HEK293 (cell line): ENCODE data around the gene IFT27.

Experiments
- CTCF ChIA-PET: fragments of 350-600 bp; formaldehyde crosslinking; extraction: SDS; loops from one replicate; lab custom pipeline; 2021; ENCODE audit warnings: antibody characterized with exemption; lab: Yijun Ruan, JAX
- POLR2A ChIA-PET: fragments of 300-600 bp; formaldehyde crosslinking; extraction: SDS; loops from one replicate; lab custom pipeline; 2020; ENCODE audit warnings: antibody characterized with exemption, inconsistent platforms; lab: Yijun Ruan, JAX
- H3K27ac ChIP-seq: fragments of 200-500 bp; sonication (Bioruptor generic); 2 replicates; pipeline ENCODE4 v1.5.1; 2014; ENCODE audit warnings: low read depth, low read length, control low read depth, inconsistent platforms; ENCODE audit errors: extremely low read depth
- H3K36me3 ChIP-seq, 2 experiments: fragments of 200-500 bp in 1 of 2; sonication (Bioruptor generic) in 1 of 2; 1 replicate in 1 of 2; 2 replicates in 1 of 2; pipeline ENCODE4 v1.5.1; 2014 to 2017; ENCODE audit warnings: inconsistent platforms in 2 of 2, low read length in 2 of 2; ENCODE audit not compliant: control insufficient read depth in 2 of 2, insufficient read depth in 1 of 2
- H3K4me1 ChIP-seq: fragments of 200-500 bp; sonication (Bioruptor generic); 2 replicates; pipeline ENCODE4 v1.5.1; 2014; ENCODE audit warnings: mild to moderate bottlenecking, low read length, inconsistent platforms; ENCODE audit not compliant: control insufficient read depth, insufficient read depth
- H3K4me3 ChIP-seq: 2 replicates; pipeline ENCODE4 v1.5.1; 2011; ENCODE audit warnings: low read depth, mild to moderate bottlenecking, control low read depth, low read length, moderate library complexity
- H3K9me3 ChIP-seq: fragments of 200-500 bp; sonication (Bioruptor generic); 2 replicates; pipeline ENCODE4 v1.5.1; 2014; ENCODE audit warnings: low read depth, low read length, inconsistent platforms; ENCODE audit not compliant: control insufficient read depth, insufficient read depth
- KLF8 ChIP-seq: fragments of 450-650 bp; formaldehyde crosslinking; IDR thresholded peaks from 2 replicates; pipeline ENCODE4 v1.5.1; 2016; ENCODE audit warnings: missing biosample characterization, missing genetic modification characterization
- KLF9 ChIP-seq: fragments of 450-650 bp; formaldehyde crosslinking; IDR thresholded peaks from 2 replicates; pipeline ENCODE4 v1.5.1; 2016; ENCODE audit warnings: missing biosample characterization, missing genetic modification characterization, low read depth
- SP2 ChIP-seq: fragments of 450-650 bp; formaldehyde crosslinking; IDR thresholded peaks from 2 replicates; pipeline ENCODE4 v1.5.1; 2016; ENCODE audit warnings: missing biosample characterization, missing genetic modification characterization
- WT1 ChIP-seq: fragments of 450-650 bp; formaldehyde crosslinking; IDR thresholded peaks from 2 replicates; pipeline ENCODE4 v1.5.1; 2016; ENCODE audit warnings: missing biosample characterization, missing genetic modification characterization
- ZBTB20 ChIP-seq: fragments of 450-650 bp; formaldehyde crosslinking; IDR thresholded peaks from 2 replicates; pipeline ENCODE4 v1.5.1; 2016; ENCODE audit warnings: missing biosample characterization, missing genetic modification characterization
- ZNF302 ChIP-seq: fragments of 450-650 bp; formaldehyde crosslinking; IDR thresholded peaks from 2 replicates; pipeline ENCODE4 v1.5.1; 2016; ENCODE audit warnings: missing biosample characterization, missing genetic modification characterization, low read depth
- ZNF324 ChIP-seq: fragments of 450-650 bp; formaldehyde crosslinking; IDR thresholded peaks from 2 replicates; pipeline ENCODE4 v1.5.1; 2016; ENCODE audit warnings: missing biosample characterization, missing genetic modification characterization
- ZNF510 ChIP-seq: fragments of 450-650 bp; formaldehyde crosslinking; IDR thresholded peaks from 2 replicates; pipeline ENCODE4 v1.5.1; 2018; ENCODE audit warnings: mild to moderate bottlenecking, missing genetic modification characterization, missing biosample characterization; ENCODE audit not compliant: insufficient replicate concordance
- ZNF585B ChIP-seq: fragments of 450-650 bp; formaldehyde crosslinking; IDR thresholded peaks from 2 replicates; pipeline ENCODE4 v1.5.1; 2016; ENCODE audit warnings: missing biosample characterization, missing genetic modification characterization
- ZNF600 ChIP-seq: fragments of 450-650 bp; formaldehyde crosslinking; IDR thresholded peaks from 2 replicates; pipeline ENCODE4 v1.5.1; 2016; ENCODE audit warnings: missing biosample characterization, missing genetic modification characterization
- ZNF639 ChIP-seq: fragments of 450-650 bp; formaldehyde crosslinking; IDR thresholded peaks from 2 replicates; pipeline ENCODE4 v1.5.1; 2016; ENCODE audit warnings: missing biosample characterization, missing genetic modification characterization
- ZSCAN4 ChIP-seq: fragments of 450-650 bp; formaldehyde crosslinking; IDR thresholded peaks from 2 replicates; pipeline ENCODE4 v1.5.1; 2017; ENCODE audit warnings: missing biosample characterization, missing genetic modification characterization
- TF ChIP-seq, protein P1 (sequence below): fragments of 450-650 bp; formaldehyde crosslinking; IDR thresholded peaks from 2 replicates; pipeline ENCODE4 v1.5.1; 2017; ENCODE audit warnings: missing biosample characterization, missing genetic modification characterization
- TF ChIP-seq, protein P2 (sequence below): fragments of 450-650 bp; formaldehyde crosslinking; IDR thresholded peaks from 2 replicates; pipeline ENCODE4 v1.5.0; 2017; ENCODE audit warnings: missing biosample characterization, missing genetic modification characterization, borderline replicate concordance
- TF ChIP-seq, protein P3 (sequence below): fragments of 450-650 bp; formaldehyde crosslinking; IDR thresholded peaks from 2 replicates; pipeline ENCODE4 v1.5.1; 2016; ENCODE audit warnings: missing biosample characterization, missing genetic modification characterization
- TF ChIP-seq, protein P4 (sequence below): fragments of 450-650 bp; formaldehyde crosslinking; IDR thresholded peaks from 2 replicates; pipeline ENCODE4 v1.5.1; 2016; ENCODE audit warnings: missing biosample characterization, missing genetic modification characterization

The IFT27 gene

DNA sequence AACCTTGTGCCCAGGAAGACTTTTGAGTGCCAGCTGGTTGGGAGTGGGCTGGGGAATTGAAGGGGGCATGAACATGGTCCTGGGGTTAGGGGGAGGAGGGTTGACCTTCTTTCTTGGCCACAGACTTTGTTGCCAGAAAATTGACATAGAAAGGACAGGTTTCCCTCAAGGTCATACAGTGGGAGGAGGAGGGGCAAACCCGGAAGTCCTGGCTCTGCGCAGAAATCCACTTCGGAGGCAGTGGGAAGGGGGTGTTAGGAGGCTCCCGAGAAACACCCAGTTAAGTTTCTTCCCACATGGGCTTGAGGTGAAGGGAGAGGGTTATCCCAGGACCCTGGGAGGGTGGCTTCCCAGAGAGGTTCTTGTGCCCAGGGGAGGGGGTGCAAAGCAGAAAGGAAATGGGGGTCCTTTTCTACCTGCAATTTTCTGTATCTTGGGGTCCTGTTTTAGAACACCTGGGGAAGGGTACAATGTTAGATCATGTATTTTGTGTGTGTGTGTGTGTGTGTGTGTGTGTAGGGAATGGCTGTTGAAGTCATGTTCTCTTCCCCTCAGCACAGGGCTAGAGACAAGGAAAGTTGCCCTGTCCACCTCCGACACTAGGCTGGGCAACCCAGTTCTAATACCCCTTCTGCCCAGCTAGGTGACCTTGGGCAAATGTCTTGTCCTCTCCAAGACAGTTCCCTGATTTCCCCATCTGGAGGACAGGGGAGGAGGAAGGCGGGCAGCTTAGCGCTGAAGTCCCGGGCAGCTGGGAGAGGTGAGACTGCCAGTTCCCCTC, 39.8 kb upstream of the IFT27 start (continued):
- TF ChIP-seq, protein P1, sequence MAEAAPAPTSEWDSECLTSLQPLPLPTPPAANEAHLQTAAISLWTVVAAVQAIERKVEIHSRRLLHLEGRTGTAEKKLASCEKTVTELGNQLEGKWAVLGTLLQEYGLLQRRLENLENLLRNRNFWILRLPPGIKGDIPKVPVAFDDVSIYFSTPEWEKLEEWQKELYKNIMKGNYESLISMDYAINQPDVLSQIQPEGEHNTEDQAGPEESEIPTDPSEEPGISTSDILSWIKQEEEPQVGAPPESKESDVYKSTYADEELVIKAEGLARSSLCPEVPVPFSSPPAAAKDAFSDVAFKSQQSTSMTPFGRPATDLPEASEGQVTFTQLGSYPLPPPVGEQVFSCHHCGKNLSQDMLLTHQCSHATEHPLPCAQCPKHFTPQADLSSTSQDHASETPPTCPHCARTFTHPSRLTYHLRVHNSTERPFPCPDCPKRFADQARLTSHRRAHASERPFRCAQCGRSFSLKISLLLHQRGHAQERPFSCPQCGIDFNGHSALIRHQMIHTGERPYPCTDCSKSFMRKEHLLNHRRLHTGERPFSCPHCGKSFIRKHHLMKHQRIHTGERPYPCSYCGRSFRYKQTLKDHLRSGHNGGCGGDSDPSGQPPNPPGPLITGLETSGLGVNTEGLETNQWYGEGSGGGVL (tag by site-specific recombination), result 0 out of 2 replicates have a peak, but pooled peaks have one; percentile 7
- TF ChIP-seq ZNF639 (tag by site-specific recombination), result no peak
- TF ChIP-seq ZSCAN4, result peak; percentile 66; the same call in 1 of the 2 replicates
- TF ChIP-seq SP2, result no peak
- TF ChIP-seq, protein P2, sequence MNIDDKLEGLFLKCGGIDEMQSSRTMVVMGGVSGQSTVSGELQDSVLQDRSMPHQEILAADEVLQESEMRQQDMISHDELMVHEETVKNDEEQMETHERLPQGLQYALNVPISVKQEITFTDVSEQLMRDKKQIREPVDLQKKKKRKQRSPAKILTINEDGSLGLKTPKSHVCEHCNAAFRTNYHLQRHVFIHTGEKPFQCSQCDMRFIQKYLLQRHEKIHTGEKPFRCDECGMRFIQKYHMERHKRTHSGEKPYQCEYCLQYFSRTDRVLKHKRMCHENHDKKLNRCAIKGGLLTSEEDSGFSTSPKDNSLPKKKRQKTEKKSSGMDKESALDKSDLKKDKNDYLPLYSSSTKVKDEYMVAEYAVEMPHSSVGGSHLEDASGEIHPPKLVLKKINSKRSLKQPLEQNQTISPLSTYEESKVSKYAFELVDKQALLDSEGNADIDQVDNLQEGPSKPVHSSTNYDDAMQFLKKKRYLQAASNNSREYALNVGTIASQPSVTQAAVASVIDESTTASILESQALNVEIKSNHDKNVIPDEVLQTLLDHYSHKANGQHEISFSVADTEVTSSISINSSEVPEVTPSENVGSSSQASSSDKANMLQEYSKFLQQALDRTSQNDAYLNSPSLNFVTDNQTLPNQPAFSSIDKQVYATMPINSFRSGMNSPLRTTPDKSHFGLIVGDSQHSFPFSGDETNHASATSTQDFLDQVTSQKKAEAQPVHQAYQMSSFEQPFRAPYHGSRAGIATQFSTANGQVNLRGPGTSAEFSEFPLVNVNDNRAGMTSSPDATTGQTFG, result no peak
- no peak for TF ChIP-seq WT1 (tag by site-specific recombination)

DNA sequence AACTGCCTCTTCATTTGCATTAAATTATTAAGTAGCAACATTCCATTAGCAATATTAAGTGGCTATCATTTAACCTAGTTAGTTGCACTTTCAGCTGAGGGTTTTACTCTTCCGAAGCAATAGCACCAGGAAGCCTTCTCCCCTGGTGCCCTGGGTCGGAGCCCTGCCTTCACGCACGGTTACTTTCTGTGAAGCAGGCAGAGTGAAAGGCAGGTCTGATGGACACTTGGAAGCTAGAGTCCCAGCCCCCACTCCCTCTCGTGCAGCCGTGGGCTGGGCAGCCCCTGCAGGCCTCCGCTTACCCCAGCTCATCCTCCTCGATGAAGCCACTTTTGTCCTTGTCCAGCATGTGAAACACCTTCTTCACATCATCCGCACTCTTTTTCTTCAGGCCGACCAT, 38.9 kb upstream of the IFT27 start:
- no peak overlapping the region for H3K27ac ChIP-seq
- ChIA-PET POLR2A (no interaction called here), CTCF (interaction anchor here (1.5 kb wide), 1 partner anchor 42 kb away, joined by 9 read pairs; no protein-coding TSS in a partner anchor)
- H3K36me3 ChIP-seq, result no peaks in the 10 kb centered on the region
- no peak for TF ChIP-seq ZNF600 (tag by site-specific recombination)
- no peak for TF ChIP-seq ZNF510
- no peak for TF ChIP-seq ZNF302
- TF ChIP-seq KLF9, result no peak
- TF ChIP-seq, protein P3, sequence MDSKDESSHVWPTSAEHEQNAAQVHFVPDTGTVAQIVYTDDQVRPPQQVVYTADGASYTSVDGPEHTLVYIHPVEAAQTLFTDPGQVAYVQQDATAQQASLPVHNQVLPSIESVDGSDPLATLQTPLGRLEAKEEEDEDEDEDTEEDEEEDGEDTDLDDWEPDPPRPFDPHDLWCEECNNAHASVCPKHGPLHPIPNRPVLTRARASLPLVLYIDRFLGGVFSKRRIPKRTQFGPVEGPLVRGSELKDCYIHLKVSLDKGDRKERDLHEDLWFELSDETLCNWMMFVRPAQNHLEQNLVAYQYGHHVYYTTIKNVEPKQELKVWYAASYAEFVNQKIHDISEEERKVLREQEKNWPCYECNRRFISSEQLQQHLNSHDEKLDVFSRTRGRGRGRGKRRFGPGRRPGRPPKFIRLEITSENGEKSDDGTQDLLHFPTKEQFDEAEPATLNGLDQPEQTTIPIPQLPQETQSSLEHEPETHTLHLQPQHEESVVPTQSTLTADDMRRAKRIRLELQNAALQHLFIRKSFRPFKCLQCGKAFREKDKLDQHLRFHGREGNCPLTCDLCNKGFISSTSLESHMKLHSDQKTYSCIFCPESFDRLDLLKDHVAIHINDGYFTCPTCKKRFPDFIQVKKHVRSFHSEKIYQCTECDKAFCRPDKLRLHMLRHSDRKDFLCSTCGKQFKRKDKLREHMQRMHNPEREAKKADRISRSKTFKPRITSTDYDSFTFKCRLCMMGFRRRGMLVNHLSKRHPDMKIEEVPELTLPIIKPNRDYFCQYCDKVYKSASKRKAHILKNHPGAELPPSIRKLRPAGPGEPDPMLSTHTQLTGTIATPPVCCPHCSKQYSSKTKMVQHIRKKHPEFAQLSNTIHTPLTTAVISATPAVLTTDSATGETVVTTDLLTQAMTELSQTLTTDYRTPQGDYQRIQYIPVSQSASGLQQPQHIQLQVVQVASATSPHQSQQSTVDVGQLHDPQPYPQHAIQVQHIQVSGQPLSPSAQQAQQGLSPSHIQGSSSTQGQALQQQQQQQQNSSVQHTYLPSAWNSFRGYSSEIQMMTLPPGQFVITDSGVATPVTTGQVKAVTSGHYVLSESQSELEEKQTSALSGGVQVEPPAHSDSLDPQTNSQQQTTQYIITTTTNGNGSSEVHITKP (tag by site-specific recombination), result no peak
- no peak for TF ChIP-seq ZBTB20 (tag by site-specific recombination)
- TF ChIP-seq, protein P4, sequence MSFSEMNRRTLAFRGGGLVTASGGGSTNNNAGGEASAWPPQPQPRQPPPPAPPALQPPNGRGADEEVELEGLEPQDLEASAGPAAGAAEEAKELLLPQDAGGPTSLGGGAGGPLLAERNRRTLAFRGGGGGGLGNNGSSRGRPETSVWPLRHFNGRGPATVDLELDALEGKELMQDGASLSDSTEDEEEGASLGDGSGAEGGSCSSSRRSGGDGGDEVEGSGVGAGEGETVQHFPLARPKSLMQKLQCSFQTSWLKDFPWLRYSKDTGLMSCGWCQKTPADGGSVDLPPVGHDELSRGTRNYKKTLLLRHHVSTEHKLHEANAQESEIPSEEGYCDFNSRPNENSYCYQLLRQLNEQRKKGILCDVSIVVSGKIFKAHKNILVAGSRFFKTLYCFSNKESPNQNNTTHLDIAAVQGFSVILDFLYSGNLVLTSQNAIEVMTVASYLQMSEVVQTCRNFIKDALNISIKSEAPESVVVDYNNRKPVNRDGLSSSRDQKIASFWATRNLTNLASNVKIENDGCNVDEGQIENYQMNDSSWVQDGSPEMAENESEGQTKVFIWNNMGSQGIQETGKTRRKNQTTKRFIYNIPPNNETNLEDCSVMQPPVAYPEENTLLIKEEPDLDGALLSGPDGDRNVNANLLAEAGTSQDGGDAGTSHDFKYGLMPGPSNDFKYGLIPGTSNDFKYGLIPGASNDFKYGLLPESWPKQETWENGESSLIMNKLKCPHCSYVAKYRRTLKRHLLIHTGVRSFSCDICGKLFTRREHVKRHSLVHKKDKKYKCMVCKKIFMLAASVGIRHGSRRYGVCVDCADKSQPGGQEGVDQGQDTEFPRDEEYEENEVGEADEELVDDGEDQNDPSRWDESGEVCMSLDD, result no peak
- no peak for TF ChIP-seq KLF8
- no peak for TF ChIP-seq ZNF585B (tag by site-specific recombination)
- TF ChIP-seq ZNF324 (tag by site-specific recombination), result no peak
- H3K4me3 ChIP-seq, result no peak overlapping the region
- peaks cover 12% of the 10 kb centered on the region for H3K4me1 ChIP-seq
- no peaks in the 10 kb centered on the region for H3K9me3 ChIP-seq
